HFF-Myc (cell line): ENCODE data around the gene PLEKHA5.
"Not testable (repeated sequence)": the region's sequence is repeated elsewhere in the genome, so short reads cannot be mapped to it uniquely, and the experiment has no call there.

Experiments
- DNase-seq: peaks from one replicate; pipeline ENCODE4 v3.0.0-alpha.2; 2011; ENCODE audit warnings: low read depth; ENCODE audit errors: extremely low read depth
- H3K4me3 ChIP-seq: replicated peaks from 2 replicates; pipeline ENCODE4 v1.5.1; 2011; ENCODE audit warnings: low read depth, mild to moderate bottlenecking, control low read depth, low read length
- CTCF ChIP-seq: IDR thresholded peaks from 2 replicates; pipeline ENCODE4 v1.5.1; 2012; ENCODE audit warnings: mild to moderate bottlenecking, low read depth, low read length, control low read depth; ENCODE audit errors: missing control alignments

Gene PLEKHA5

GRCh38 chr12:19404242-19404880 lies 274.8 kb downstream of the PLEKHA5 start:
- DNase-seq: no peak
- TF ChIP-seq CTCF: no peak
- H3K4me3 ChIP-seq: no peak overlapping the region

GRCh38 chr12:19409376-19409775 lies 279.8 kb downstream of the PLEKHA5 start:
- no peak for DNase-seq
- no peak overlapping the region for H3K4me3 ChIP-seq
- no peak for TF ChIP-seq CTCF

- DNase-seq: no peak
- no peak for TF ChIP-seq CTCF
- H3K4me3 ChIP-seq: no peak overlapping the region
These were observed 280.7 kb downstream of the PLEKHA5 start for GRCh38 chr12:19410211-19410610.

GRCh38 chr12:19410629-19411185 lies 281.2 kb downstream of the PLEKHA5 start:
- no peak for TF ChIP-seq CTCF
- H3K4me3 ChIP-seq: no peak overlapping the region
- no peak for DNase-seq

- no peak for DNase-seq
- H3K4me3 ChIP-seq: no peak overlapping the region
- TF ChIP-seq CTCF: no peak
These were observed 282.0 kb downstream of the PLEKHA5 start for GRCh38 chr12:19411234-19412204.

- DNase-seq: no peak
- no peak overlapping the region for H3K4me3 ChIP-seq
- no peak for TF ChIP-seq CTCF
These were observed 283.3 kb downstream of the PLEKHA5 start for GRCh38 chr12:19412844-19413243.

GRCh38 chr12:19413582-19413981 lies 284.0 kb downstream of the PLEKHA5 start:
- DNase-seq, H3K4me3 ChIP-seq: not testable (repeated sequence)
